Stimulated activated CD4-positive, alpha-beta T cell treated with anti-CD3 and anti-CD28 coated beads, Interleukin-1b, Interleukin-23, amount 100 ng/mL, for 4 hours (primary cell): ENCODE data around the gene CACNG3.

Experiments
- DNase-seq, 2 donors: peaks; one replicate each; pipeline ENCODE4 v3.0.0-alpha.2; 2020; ENCODE audit warnings: low read depth in 2 of 2

CACNG3 gene

GRCh38 chr16:24396350-24397271 lies 140.5 kb downstream of the CACNG3 start:
- no peak for DNase-seq

GRCh38 chr16:24409045-24409444 lies 152.9 kb downstream of the CACNG3 start:
- no peak for DNase-seq
